ENCODE results near the gene SAMD4B.

Gene SAMD4B

DNA sequence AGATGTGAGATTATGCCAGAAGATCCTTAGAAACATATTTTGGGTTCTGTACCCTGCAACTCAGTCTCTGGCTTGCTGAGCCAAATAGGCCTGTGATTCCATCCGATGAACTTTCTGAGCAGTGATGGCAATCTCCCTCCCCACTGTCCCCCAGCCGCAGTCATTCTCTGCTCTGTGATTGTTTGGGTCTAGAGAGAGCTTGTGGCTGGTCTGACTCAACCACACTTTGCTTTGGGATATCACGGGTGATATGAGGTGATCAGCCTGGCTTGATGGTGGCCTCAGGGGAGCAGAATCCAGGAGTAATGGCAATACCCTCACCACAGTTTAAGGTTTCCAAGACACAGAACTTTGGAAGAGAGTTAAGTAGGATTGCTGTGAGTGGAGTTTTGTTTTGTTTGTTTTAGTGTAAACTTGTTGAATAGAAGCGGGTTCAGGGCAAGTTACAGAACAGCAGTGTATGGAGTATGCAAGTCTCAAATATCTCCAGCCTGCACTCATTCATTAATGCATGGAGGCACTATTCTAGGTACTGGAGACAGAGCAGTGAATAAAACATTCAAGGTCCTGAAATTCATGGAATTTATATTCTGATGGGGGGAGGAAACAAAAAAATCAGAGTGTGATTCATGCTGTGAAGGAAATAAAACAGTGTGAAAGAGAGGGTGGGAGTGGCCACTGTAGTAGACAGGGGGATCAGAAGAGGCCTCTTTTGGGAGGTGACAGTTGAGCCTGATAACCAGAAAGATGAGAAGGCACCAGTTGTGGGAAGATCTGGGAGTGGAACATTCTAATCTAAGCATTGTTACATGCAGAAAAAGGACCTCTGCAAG is 5.3 kb downstream of the SAMD4B start:
- TF ChIP-seq, protein P1, sequence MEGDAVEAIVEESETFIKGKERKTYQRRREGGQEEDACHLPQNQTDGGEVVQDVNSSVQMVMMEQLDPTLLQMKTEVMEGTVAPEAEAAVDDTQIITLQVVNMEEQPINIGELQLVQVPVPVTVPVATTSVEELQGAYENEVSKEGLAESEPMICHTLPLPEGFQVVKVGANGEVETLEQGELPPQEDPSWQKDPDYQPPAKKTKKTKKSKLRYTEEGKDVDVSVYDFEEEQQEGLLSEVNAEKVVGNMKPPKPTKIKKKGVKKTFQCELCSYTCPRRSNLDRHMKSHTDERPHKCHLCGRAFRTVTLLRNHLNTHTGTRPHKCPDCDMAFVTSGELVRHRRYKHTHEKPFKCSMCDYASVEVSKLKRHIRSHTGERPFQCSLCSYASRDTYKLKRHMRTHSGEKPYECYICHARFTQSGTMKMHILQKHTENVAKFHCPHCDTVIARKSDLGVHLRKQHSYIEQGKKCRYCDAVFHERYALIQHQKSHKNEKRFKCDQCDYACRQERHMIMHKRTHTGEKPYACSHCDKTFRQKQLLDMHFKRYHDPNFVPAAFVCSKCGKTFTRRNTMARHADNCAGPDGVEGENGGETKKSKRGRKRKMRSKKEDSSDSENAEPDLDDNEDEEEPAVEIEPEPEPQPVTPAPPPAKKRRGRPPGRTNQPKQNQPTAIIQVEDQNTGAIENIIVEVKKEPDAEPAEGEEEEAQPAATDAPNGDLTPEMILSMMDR (IDR thresholded peaks at IDR 0.05; ENCODE audit: low read length, missing control alignments), result no peak
- no peak for DNase-seq (ENCODE audit: low read depth)
- H3K4me3 ChIP-seq (replicated peaks; ENCODE audit: low read depth, low read length), result no peak overlapping the region

DNA sequence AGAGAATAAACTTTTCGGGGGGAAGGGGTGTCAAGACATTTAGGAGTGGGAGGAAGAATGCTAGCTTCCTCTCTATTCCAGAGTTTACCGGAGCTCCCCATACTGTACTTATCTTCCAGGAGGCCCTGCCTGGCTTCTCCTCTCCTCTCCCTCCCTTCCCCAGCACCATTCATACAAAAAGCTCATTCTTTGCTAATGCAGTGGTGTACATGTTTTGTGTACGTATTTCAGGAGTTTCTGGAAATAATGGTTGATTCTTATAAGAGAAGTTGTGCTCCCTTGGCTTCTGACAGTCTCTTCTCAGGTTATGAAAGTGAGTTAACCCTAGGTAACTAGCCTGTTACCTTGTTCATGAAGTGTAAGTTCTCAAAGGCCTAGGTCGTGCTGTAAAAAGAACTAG is 7.1 kb downstream of the SAMD4B start:
- no peak for DNase-seq (ENCODE audit: low read depth)
- no peak overlapping the region for H3K4me3 ChIP-seq (replicated peaks; ENCODE audit: low read depth, low read length)
- TF ChIP-seq, protein P1 (IDR thresholded peaks at IDR 0.05; ENCODE audit: low read length, missing control alignments), result no peak

DNA sequence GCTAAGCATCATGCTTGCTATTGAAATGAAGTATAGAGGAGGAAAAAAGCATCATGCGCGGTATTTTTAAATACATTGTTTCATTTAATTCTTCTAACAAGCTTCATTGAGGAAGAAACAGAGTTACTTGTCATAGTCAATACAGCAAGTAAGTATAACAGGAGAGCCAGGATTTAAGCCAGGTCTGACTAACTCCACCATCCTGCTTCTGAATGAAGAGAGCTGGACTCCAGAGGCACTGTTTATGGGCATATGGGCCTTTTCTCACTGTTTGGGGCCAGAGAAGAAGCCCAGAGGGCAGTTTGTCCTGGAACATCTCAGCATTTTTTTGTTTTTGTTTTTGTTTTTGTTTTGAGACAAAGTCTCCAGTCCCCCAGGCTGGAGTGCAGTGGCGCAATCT is 7.9 kb downstream of the SAMD4B start:
- DNase-seq (ENCODE audit: low read depth), result no peak
- TF ChIP-seq, protein P1 (IDR thresholded peaks at IDR 0.05; ENCODE audit: low read length, missing control alignments), result no peak
- no peak overlapping the region for H3K4me3 ChIP-seq (replicated peaks; ENCODE audit: low read depth, low read length)

DNA sequence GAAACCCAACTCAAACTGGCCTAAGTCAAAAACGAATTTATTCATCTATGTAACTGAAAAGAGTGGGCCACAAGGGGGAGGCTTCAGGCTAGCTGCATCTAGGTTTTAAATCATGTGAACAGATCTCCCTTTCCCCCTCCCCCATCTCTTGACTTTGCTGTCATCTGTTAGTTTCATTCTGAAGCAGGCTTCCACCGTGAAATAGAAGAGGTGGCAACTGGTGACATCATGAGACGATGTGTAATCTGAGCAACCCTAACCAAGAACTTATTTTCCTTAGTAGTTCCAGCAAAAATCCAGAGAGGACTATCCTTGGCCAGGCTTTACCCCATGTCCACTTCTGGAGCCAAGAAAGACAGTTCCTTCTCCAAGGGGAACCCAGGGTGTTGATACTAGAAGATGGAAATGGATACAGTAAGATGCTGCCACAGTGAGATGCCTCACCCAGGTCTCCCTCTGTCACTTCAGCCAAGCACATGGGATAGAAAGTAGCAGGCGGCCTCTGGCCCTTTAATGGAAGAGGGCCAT is 9.4 kb downstream of the SAMD4B start:
- no peak overlapping the region for H3K4me3 ChIP-seq (replicated peaks; ENCODE audit: low read depth, low read length)
- TF ChIP-seq, protein P1 (IDR thresholded peaks at IDR 0.05; ENCODE audit: low read length, missing control alignments), result no peak
- no peak for DNase-seq (ENCODE audit: low read depth)

DNA sequence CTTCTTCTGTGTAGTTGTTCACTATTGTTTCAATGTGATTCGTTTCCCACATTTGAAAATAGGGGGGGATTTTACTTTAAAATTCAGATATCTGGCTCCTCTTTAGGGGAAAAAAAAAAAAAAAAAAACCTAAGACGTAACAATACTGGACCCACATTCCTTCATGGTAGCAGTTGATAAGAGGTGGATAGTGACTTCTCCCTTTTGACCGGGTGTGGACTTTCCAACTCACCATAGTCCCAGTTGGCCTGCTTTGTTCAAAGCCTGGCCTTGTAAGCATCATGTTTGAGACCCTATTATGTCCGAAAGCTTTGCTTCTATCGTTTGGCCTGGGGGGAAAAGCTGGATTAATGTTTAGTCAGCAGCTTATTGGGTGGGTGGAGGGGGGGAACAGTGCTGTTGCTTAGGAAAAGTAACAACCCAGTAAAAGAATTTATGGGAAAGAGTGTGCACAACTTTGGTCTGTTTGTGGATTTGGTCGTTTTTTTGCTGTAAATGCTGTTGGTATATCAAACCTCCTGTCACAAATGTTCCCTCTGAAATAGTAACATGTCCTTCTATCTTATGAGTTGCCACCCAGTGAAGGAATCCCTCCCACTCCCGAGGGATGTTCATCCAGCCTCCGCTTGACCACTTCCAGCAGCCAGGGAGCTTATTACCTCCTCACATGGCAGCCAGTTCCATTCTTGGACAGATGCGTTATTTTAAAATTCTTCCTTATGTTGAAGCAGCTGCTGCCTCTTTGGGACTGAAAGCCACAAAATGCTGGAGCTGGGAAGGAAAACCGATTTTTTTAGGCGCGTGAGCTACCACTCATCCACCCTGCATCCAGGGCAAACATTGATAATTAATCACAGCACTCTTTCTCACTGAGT is 10.4 kb downstream of the SAMD4B start:
- DNase-seq (ENCODE audit: low read depth), result no peak
- TF ChIP-seq, protein P1 (IDR thresholded peaks at IDR 0.05; ENCODE audit: low read length, missing control alignments), result no peak
- H3K4me3 ChIP-seq (replicated peaks; ENCODE audit: low read depth, low read length), result no peak overlapping the region

DNA sequence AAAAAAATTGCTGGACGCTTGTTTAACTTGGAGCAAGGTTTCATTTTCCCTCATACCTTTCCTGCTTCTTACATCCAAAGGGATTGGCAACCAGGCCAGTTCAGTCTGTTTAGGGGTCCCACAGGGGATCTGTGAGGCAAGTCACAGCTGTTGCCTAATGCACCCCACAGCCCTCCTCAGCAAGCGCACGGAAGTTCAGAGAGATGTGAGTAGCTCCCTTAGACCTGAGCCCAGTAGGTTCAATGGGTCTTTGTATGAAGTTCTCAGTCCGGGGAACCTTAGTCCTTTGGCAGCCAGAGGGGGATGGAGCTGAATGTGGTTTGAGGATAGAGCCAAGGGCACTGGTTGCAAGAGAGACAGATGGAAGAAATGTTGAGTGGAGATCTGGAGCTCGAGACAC is 13.0 kb downstream of the SAMD4B start:
- H3K4me3 ChIP-seq (replicated peaks; ENCODE audit: low read depth, low read length), result no peak overlapping the region
- TF ChIP-seq, protein P1 (IDR thresholded peaks at IDR 0.05; ENCODE audit: low read length, missing control alignments), result no peak
- DNase-seq (ENCODE audit: low read depth), result no peak
